Uterus (tissue), 4 donors: ENCODE results near the gene BBC3. TPM values are rescaled to one million over a fixed set of nuclear protein-coding genes. Genes with fewer than 3 reads are reported as not detected.
A peak's percentile ranks its signal among the peaks of the same experiment; 100 is the strongest.

Experiments
- DNase-seq, 2 donors: peaks; one replicate each; pipeline ENCODE4 v3.0.0-alpha.2; 2019 to 2020
- H3K27ac ChIP-seq, 2 donors: fragments of 200-600 bp; sonication (generic); 1 replicate in 1 of 2; 2 replicates in 1 of 2; pipeline ENCODE4 v1.5.1; 2016 to 2018
- H3K27me3 ChIP-seq, 2 donors: fragments of 200-600 bp; sonication (generic); one replicate each; pipeline ENCODE4 v1.5.1; 2018 to 2019; ENCODE audit warnings: control low read depth in 1 of 2
- H3K36me3 ChIP-seq, 2 donors: fragments of 200-600 bp; sonication (generic); one replicate each; pipeline ENCODE4 v1.5.1; 2019; ENCODE audit warnings: control low read depth in 1 of 2
- H3K4me1 ChIP-seq, 2 donors: fragments of 200-600 bp; sonication (generic); one replicate each; pipeline ENCODE4 v1.5.1; 2018 to 2019; ENCODE audit warnings: control low read depth in 1 of 2
- H3K4me3 ChIP-seq, 2 donors: fragments of 200-600 bp; sonication (generic); 1 replicate in 1 of 2; 2 replicates in 1 of 2; pipeline ENCODE4 v1.5.1; 2018 to 2019; ENCODE audit warnings: mild to moderate bottlenecking in 1 of 2
- H3K9me3 ChIP-seq, 2 donors: fragments of 200-600 bp; sonication (generic); one replicate each; pipeline ENCODE4 v1.5.1; 2019; ENCODE audit warnings: control low read depth in 1 of 2
- POLR2A ChIP-seq, 2 donors: fragments of 450-650 bp; IDR thresholded peaks; one replicate each; pipeline ENCODE4 v1.6.1; 2016; ENCODE audit warnings: antibody characterized with exemption in 2 of 2, mild to moderate bottlenecking in 1 of 2, moderate library complexity in 1 of 2
- intact Hi-C: fragments of 100-400 bp; cut with DNase I; formaldehyde crosslinking; loops from one replicate; pipeline ENCODE4 v1.15.1; 2023; ENCODE audit warnings: low total_unique reads
- total RNA-seq, 4 donors: library from RNA; depleted of rRNA in 3 of 4; stranded (reverse); fragments of >200 nt in 3 of 4; gene quantifications; one replicate each; pipeline versions ENCODE4 v1.1.0 to v1.2.4, GENCODE V29; 2014 to 2023
- TF ChIP-seq, protein P1 (sequence below), 4 experiments: fragments of 200-600 bp in 2 of 4; fragments of 450-650 bp in 2 of 4; sonication (generic) in 2 of 4; IDR thresholded peaks; one replicate each; pipeline ENCODE4 v1.5.1; 2016 to 2019; ENCODE audit warnings: antibody characterized with exemption in 4 of 4, mild to moderate bottlenecking in 2 of 4, moderate library complexity in 1 of 4
- donor health status: DM: yes; HTN: yes; CAD: no.

Gene BBC3
- total RNA-seq, 4 donors from 2014 or later = 3.2 to 11.1 (median 4.8) TPM

- DNase-seq = peak; percentile 71 to 76
- peak overlapping the region; percentile 98 to 99 for H3K27ac ChIP-seq
- H3K4me3 ChIP-seq = peak overlapping the region; percentile 55 to 100
- TF ChIP-seq, protein P1, sequence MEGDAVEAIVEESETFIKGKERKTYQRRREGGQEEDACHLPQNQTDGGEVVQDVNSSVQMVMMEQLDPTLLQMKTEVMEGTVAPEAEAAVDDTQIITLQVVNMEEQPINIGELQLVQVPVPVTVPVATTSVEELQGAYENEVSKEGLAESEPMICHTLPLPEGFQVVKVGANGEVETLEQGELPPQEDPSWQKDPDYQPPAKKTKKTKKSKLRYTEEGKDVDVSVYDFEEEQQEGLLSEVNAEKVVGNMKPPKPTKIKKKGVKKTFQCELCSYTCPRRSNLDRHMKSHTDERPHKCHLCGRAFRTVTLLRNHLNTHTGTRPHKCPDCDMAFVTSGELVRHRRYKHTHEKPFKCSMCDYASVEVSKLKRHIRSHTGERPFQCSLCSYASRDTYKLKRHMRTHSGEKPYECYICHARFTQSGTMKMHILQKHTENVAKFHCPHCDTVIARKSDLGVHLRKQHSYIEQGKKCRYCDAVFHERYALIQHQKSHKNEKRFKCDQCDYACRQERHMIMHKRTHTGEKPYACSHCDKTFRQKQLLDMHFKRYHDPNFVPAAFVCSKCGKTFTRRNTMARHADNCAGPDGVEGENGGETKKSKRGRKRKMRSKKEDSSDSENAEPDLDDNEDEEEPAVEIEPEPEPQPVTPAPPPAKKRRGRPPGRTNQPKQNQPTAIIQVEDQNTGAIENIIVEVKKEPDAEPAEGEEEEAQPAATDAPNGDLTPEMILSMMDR (IDR thresholded peaks at IDR 0.05) = peak; percentile 66 to 98 (median 80)
- TF ChIP-seq POLR2A (IDR thresholded peaks at IDR 0.05) = no peak
- intact Hi-C loops = no loop called here
- no peaks in the 10 kb centered on the region for H3K9me3 ChIP-seq
- peaks cover 0 to 5% of the 10 kb centered on the region in 2 donors for H3K4me1 ChIP-seq
- no peaks in the 10 kb centered on the region for H3K27me3 ChIP-seq
- H3K36me3 ChIP-seq = no peaks in the 10 kb centered on the region
Measured at GRCh38 chr19:47230054-47230920, 712 bp downstream of the BBC3 start.

DNA sequence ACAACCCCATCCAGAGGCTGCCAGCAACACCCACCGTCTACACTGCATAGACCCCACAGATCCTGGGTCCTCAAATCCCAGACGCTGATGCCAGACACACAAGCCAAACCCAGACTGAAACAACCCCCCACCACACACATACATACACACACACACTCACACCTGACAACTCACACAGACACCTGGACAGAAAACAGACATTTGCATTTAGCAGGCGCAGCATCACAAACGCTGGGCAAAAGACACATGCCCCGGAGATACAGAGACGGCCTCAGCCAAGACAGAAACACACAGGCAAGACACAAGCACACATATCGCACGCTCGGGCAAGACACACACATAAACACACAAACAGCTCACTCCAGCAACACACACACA, 1.3 kb downstream of the BBC3 start:
- intact Hi-C loops = no loop called here
- H3K36me3 ChIP-seq = no peaks in the 10 kb centered on the region
- peaks cover 0 to 5% of the 10 kb centered on the region in 2 donors for H3K4me1 ChIP-seq
- TF ChIP-seq, protein P1 (IDR thresholded peaks at IDR 0.05) = no peak
- no peak for TF ChIP-seq POLR2A (IDR thresholded peaks at IDR 0.05)
- no peak for DNase-seq
- H3K27me3 ChIP-seq = no peaks in the 10 kb centered on the region
- H3K9me3 ChIP-seq = no peaks in the 10 kb centered on the region
- H3K27ac ChIP-seq = peak overlapping the region; percentile 98 to 99
- H3K4me3 ChIP-seq = peak overlapping the region; percentile 55 to 100

- intact Hi-C loops = no loop called here
- H3K27ac ChIP-seq = peak overlapping the region; percentile 98 to 99
- H3K9me3 ChIP-seq = no peaks in the 10 kb centered on the region
- H3K27me3 ChIP-seq = no peaks in the 10 kb centered on the region
- H3K4me3 ChIP-seq = peak overlapping the region in 1 of 2 donors; percentile 100
- TF ChIP-seq, protein P1 (IDR thresholded peaks at IDR 0.05) = no peak
- peak in 1 of 2 donors; percentile 11 for TF ChIP-seq POLR2A (IDR thresholded peaks at IDR 0.05)
- peaks cover 0 to 5% of the 10 kb centered on the region in 2 donors for H3K4me1 ChIP-seq
- no peaks in the 10 kb centered on the region for H3K36me3 ChIP-seq
- peak in 1 of 2 donors; percentile 40 for DNase-seq
Measured at GRCh38 chr19:47228937-47229675, 1.9 kb downstream of the BBC3 start.

- H3K36me3 ChIP-seq = no peaks in the 10 kb centered on the region
- intact Hi-C loops = no loop called here
- H3K4me1 ChIP-seq = peaks cover 0 to 5% of the 10 kb centered on the region in 2 donors
- no peak for TF ChIP-seq POLR2A (IDR thresholded peaks at IDR 0.05)
- TF ChIP-seq, protein P1 (IDR thresholded peaks at IDR 0.05) = peak in 1 of 4 experiments; percentile 1
- peak overlapping the region; percentile 24 to 100 for H3K4me3 ChIP-seq
- H3K27me3 ChIP-seq = no peaks in the 10 kb centered on the region
- H3K27ac ChIP-seq = peak overlapping the region; percentile 98 to 99
- DNase-seq = peak; percentile 61 to 65
- H3K9me3 ChIP-seq = no peaks in the 10 kb centered on the region
Measured at GRCh38 chr19:47228168-47228936, 2.6 kb downstream of the BBC3 start.
